Colonic mucosa (tissue), 4 donors: ENCODE measurements around the gene CDK13. TPM values are rescaled to one million over a fixed set of nuclear protein-coding genes. Genes with fewer than 3 reads are reported as not detected.

Experiments used
- DNase-seq: peaks from one replicate; pipeline ENCODE4 v3.0.0-alpha.2; 2020
- H3K27ac ChIP-seq: fragments of 200-600 bp; one replicate; pipeline ENCODE4 v1.8.0; 2021
- H3K27me3 ChIP-seq: fragments of 200-600 bp; one replicate; pipeline ENCODE4 v1.8.0; 2021
- H3K36me3 ChIP-seq: fragments of 200-600 bp; one replicate; pipeline ENCODE4 v1.8.0; 2021
- H3K4me1 ChIP-seq: fragments of 200-600 bp; one replicate; pipeline ENCODE4 v1.8.0; 2021; ENCODE audit warnings: mild to moderate bottlenecking
- H3K4me3 ChIP-seq: fragments of 200-600 bp; one replicate; pipeline ENCODE4 v1.8.0; 2021
- H3K9ac ChIP-seq, 2 donors: one replicate each; pipeline ENCODE4 v1.7.0; 2013; ENCODE audit warnings: control low read depth in 2 of 2, low read depth in 2 of 2, low read length in 2 of 2
- H3K9me3 ChIP-seq: fragments of 200-600 bp; one replicate; pipeline ENCODE4 v1.8.0; 2021
- CTCF ChIP-seq: fragments of 200-600 bp; IDR thresholded peaks from one replicate; pipeline ENCODE4 v1.8.0; 2022; ENCODE audit warnings: antibody characterized with exemption, mild to moderate bottlenecking
- intact Hi-C: fragments of 100-400 bp; cut with DNase I; formaldehyde crosslinking; loops from one replicate; pipeline ENCODE4 v1.14.1; 2022
- total RNA-seq, 2 donors: library from RNA; stranded (reverse); fragmentation: NEBNext Ultra II Directional in 1 of 2; extraction: Animal tissue kit (Norgen Biotek cat#: 25700) in 1 of 2; gene quantifications; one replicate each; pipeline ENCODE4 v1.2.1, GENCODE V29; 2021
- donor health status: healthy.
- donor health status: DM: no; HTN: no; CAD: no.
- donor health status: DM: no; HTN: no; CAD: no.

CDK13 gene
- total RNA-seq, 2 donors from 2014 or later: 42.3 to 45.2 TPM

- Histone ChIP-seq H3K36me3 (no peaks in the 10 kb centered on the region), H3K27me3 (no peaks in the 10 kb centered on the region), H3K9me3 (no peaks in the 10 kb centered on the region), H3K4me1 (no peaks in the 10 kb centered on the region), H3K27ac (no peak overlapping the region), H3K9ac (no peak overlapping the region), H3K4me3 (no peak overlapping the region)
- no peak for TF ChIP-seq CTCF
- no peak for DNase-seq
- intact Hi-C loops: no loop called here
Observed at GRCh38 chr7:40058636-40059035, 108.6 kb downstream of the CDK13 start.

GRCh38 chr7:40059057-40059456, 109.0 kb downstream of the CDK13 start:
- Histone ChIP-seq H3K27ac (no peak overlapping the region), H3K36me3 (no peaks in the 10 kb centered on the region), H3K27me3 (no peaks in the 10 kb centered on the region), H3K4me3 (no peak overlapping the region), H3K4me1 (no peaks in the 10 kb centered on the region), H3K9ac (no peak overlapping the region), H3K9me3 (no peaks in the 10 kb centered on the region)
- no peak for DNase-seq
- intact Hi-C loops: no loop called here
- TF ChIP-seq CTCF: no peak

DNA sequence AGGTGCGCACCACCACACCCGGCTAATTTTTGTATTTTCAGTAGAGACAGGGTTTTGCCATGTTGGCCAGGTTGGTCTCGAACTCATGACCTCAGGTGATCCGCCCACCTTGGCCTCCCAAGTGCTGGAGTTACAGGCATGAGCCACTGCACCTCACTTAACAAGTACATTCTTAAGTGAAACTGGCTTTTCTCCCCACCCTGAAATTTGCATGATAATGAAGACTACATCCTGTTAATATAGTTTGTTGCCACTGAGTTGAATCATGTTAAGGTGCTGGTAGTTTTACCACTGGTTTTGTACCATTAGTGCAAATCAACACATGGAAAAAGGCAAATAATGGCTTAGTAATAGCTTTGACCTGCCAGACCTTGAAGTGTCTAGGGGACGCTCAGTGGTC, 122.2 kb downstream of the CDK13 start:
- H3K9ac ChIP-seq: no peak overlapping the region
- H3K36me3 ChIP-seq: no peaks in the 10 kb centered on the region
- TF ChIP-seq CTCF: no peak
- no peak overlapping the region for H3K4me3 ChIP-seq
- H3K27ac ChIP-seq: no peak overlapping the region
- DNase-seq: no peak
- H3K9me3 ChIP-seq: no peaks in the 10 kb centered on the region
- H3K27me3 ChIP-seq: no peaks in the 10 kb centered on the region
- intact Hi-C loops: no loop called here
- H3K4me1 ChIP-seq: no peaks in the 10 kb centered on the region

DNA sequence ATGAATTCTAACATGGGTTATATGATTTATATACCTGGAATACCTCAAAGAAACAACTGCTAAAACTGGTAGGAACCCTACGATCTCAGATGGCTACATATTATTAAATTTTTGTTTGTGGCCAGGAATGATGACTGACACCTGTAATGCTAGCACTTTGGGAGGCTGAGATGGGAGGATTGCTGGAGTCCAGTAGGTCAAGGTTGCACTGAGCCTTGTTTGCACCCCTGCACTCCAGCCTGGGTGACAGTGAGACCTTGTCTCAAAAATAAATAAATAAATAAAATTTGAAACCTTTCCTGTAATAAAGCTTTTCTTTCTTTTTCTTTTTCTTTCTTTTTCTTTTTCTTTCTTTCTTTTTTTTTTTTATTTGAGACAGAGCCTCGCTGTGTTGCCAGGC, 123.2 kb downstream of the CDK13 start:
- no peak for TF ChIP-seq CTCF

GRCh38 chr7:40077849-40078248, 127.8 kb downstream of the CDK13 start:
- intact Hi-C loops: no loop called here
- H3K27ac ChIP-seq: no peak overlapping the region
- H3K4me1 ChIP-seq: no peaks in the 10 kb centered on the region
- no peak for DNase-seq
- no peak for TF ChIP-seq CTCF
- H3K36me3 ChIP-seq: no peaks in the 10 kb centered on the region
- no peaks in the 10 kb centered on the region for H3K27me3 ChIP-seq
- no peaks in the 10 kb centered on the region for H3K9me3 ChIP-seq
- no peak overlapping the region for H3K4me3 ChIP-seq
- no peak overlapping the region for H3K9ac ChIP-seq

More for the DNA sequence above, 123.2 kb downstream of the CDK13 start:
- intact Hi-C loops: no loop called here
- Histone ChIP-seq H3K4me1 (no peaks in the 10 kb centered on the region), H3K27ac (no peak overlapping the region), H3K27me3 (no peaks in the 10 kb centered on the region), H3K9ac (no peak overlapping the region), H3K4me3 (no peak overlapping the region), H3K36me3 (no peaks in the 10 kb centered on the region), H3K9me3 (no peaks in the 10 kb centered on the region)
- DNase-seq: no peak

- H3K9me3 ChIP-seq: no peaks in the 10 kb centered on the region
- intact Hi-C loops: no loop called here
Observed at GRCh38 chr7:40092182-40092581, 142.1 kb downstream of the CDK13 start.

More at GRCh38 chr7:40092182-40092581, 142.1 kb downstream of the CDK13 start:
- no peak for DNase-seq
- no peak for TF ChIP-seq CTCF
- Histone ChIP-seq H3K27me3 (no peaks in the 10 kb centered on the region), H3K27ac (no peak overlapping the region), H3K4me3 (no peak overlapping the region), H3K36me3 (no peaks in the 10 kb centered on the region), H3K9ac (no peak overlapping the region), H3K4me1 (no peaks in the 10 kb centered on the region)
